Activated CD4-positive, alpha-beta T cell treated with anti-CD3 and anti-CD28 coated beads for 1 hour (primary cell): ENCODE measurements around the gene ZBTB7A.

Experiments
- DNase-seq: peaks from one replicate; pipeline ENCODE4 v3.0.0-alpha.2; 2020

ZBTB7A gene

GRCh38 chr19:4066176-4066606, 508 bp downstream of the ZBTB7A start:
- peak; percentile 50 for DNase-seq

GRCh38 chr19:4065430-4066175, 1.1 kb downstream of the ZBTB7A start:
- peak; percentile 96 for DNase-seq

GRCh38 chr19:4064496-4065260, 2.0 kb downstream of the ZBTB7A start:
- no peak for DNase-seq

- no peak for DNase-seq
These were observed 2.6 kb downstream of the ZBTB7A start for GRCh38 chr19:4064149-4064495.

- no peak for DNase-seq
These were observed 3.1 kb downstream of the ZBTB7A start for GRCh38 chr19:4063369-4064148.

GRCh38 chr19:4062419-4063368, 4.0 kb downstream of the ZBTB7A start:
- DNase-seq: no peak

- DNase-seq: no peak
These were observed 4.8 kb downstream of the ZBTB7A start for GRCh38 chr19:4061683-4062418.

- no peak for DNase-seq
These were observed 5.5 kb downstream of the ZBTB7A start for GRCh38 chr19:4061178-4061682.

- DNase-seq: no peak
These were observed 6.0 kb downstream of the ZBTB7A start for GRCh38 chr19:4060621-4061177.

- no peak for DNase-seq
These were observed 6.6 kb downstream of the ZBTB7A start for GRCh38 chr19:4059891-4060620.

GRCh38 chr19:4059453-4059871, 7.2 kb downstream of the ZBTB7A start:
- no peak for DNase-seq

- no peak for DNase-seq
These were observed 7.8 kb downstream of the ZBTB7A start for GRCh38 chr19:4058693-4059452.

GRCh38 chr19:4057931-4058692, 8.6 kb downstream of the ZBTB7A start:
- DNase-seq: no peak

GRCh38 chr19:4055209-4055552, 11.5 kb downstream of the ZBTB7A start:
- DNase-seq: no peak

GRCh38 chr19:4054441-4055208, 12.1 kb downstream of the ZBTB7A start:
- no peak for DNase-seq

GRCh38 chr19:4053423-4054324, 13.0 kb downstream of the ZBTB7A start:
- DNase-seq: no peak

- no peak for DNase-seq
These were observed 13.7 kb downstream of the ZBTB7A start for GRCh38 chr19:4052993-4053422.
